GM18520 (cell line): ENCODE measurements around the gene COLEC11.
"Not testable (repeated sequence)": the region's sequence is repeated elsewhere in the genome, so short reads cannot be mapped to it uniquely, and the experiment has no call there.

Experiments used
- ATAC-seq: cut with Tn5 transposase; IDR thresholded peaks from one replicate; pipeline ENCODE4 v1.9.1; 2021; ENCODE audit not compliant: unreplicated experiment

COLEC11 gene

GRCh38 chr2:3622967-3623366 is 28.1 kb downstream of the COLEC11 start:
- ATAC-seq, result no peak

- no peak for ATAC-seq
These were observed 29.3 kb downstream of the COLEC11 start for GRCh38 chr2:3624059-3624794.

GRCh38 chr2:3625186-3625585 is 30.3 kb downstream of the COLEC11 start:
- no peak for ATAC-seq

GRCh38 chr2:3626118-3626811 is 31.4 kb downstream of the COLEC11 start:
- ATAC-seq, result no peak

- no peak for ATAC-seq
These were observed 32.0 kb downstream of the COLEC11 start for GRCh38 chr2:3626812-3627499.

GRCh38 chr2:3627500-3628100 is 32.7 kb downstream of the COLEC11 start:
- no peak for ATAC-seq

- no peak for ATAC-seq
These were observed 33.3 kb downstream of the COLEC11 start for GRCh38 chr2:3628241-3628679.

GRCh38 chr2:3628800-3629199 is 33.9 kb downstream of the COLEC11 start:
- no peak for ATAC-seq

GRCh38 chr2:3630631-3631030 is 35.7 kb downstream of the COLEC11 start:
- ATAC-seq, result no peak

- ATAC-seq, result no peak
These were observed 36.4 kb downstream of the COLEC11 start for GRCh38 chr2:3631161-3631850.

GRCh38 chr2:3631851-3632659 is 37.1 kb downstream of the COLEC11 start:
- no peak for ATAC-seq

GRCh38 chr2:3633089-3633981 is 38.4 kb downstream of the COLEC11 start:
- ATAC-seq, result no peak

GRCh38 chr2:3633982-3634595 is 39.2 kb downstream of the COLEC11 start:
- ATAC-seq, result no peak

GRCh38 chr2:3634596-3635121 is 39.7 kb downstream of the COLEC11 start:
- ATAC-seq, result no peak

GRCh38 chr2:3635171-3635974 is 40.5 kb downstream of the COLEC11 start:
- ATAC-seq, result no peak

GRCh38 chr2:3635975-3636327 is 41.0 kb downstream of the COLEC11 start:
- not testable (repeated sequence) for ATAC-seq

- ATAC-seq, result no peak
These were observed 41.8 kb downstream of the COLEC11 start for GRCh38 chr2:3636586-3637310.
